Thyroid gland (tissue), 4 donors: Measurements from ENCODE around the gene RAB44. TPM values are rescaled to one million over a fixed set of nuclear protein-coding genes. Genes with fewer than 3 reads are reported as not detected.

Experiments
- DNase-seq, 2 donors: peaks; one replicate each; pipeline ENCODE4 v3.0.0-alpha.2; 2019
- H3K27ac ChIP-seq, 3 donors: fragments of 200-600 bp; sonication (generic); 1 replicate in 2 of 3; 2 replicates in 1 of 3; pipeline ENCODE4 v1.5.1; 2016 to 2019; ENCODE audit warnings: mild to moderate bottlenecking in 1 of 3, moderate library complexity in 1 of 3
- H3K27me3 ChIP-seq: fragments of 200-600 bp; sonication (generic); one replicate; pipeline ENCODE4 v1.5.1; 2019
- H3K36me3 ChIP-seq, 2 donors: fragments of 200-600 bp; sonication (generic); one replicate each; pipeline ENCODE4 v1.5.1; 2016 to 2019
- H3K4me1 ChIP-seq, 2 donors: fragments of 200-600 bp; sonication (generic); one replicate each; pipeline ENCODE4 v1.5.1; 2017 to 2019
- H3K4me3 ChIP-seq, 3 donors: fragments of 200-600 bp; sonication (generic); replicated peaks in 1 of 3; 1 replicate in 2 of 3; 2 replicates in 1 of 3; pipeline ENCODE4 v1.5.1; 2016; ENCODE audit warnings: mild to moderate bottlenecking in 1 of 3
- H3K9me3 ChIP-seq: fragments of 200-600 bp; sonication (generic); one replicate; pipeline ENCODE4 v1.5.1; 2017
- POLR2A ChIP-seq, 2 donors: fragments of 450-650 bp; IDR thresholded peaks; one replicate each; pipeline ENCODE4 v1.6.1; 2017; ENCODE audit warnings: antibody characterized with exemption in 2 of 2, mild to moderate bottlenecking in 2 of 2, moderate library complexity in 1 of 2
- WGBS, 2 donors: methylation state at CpG; one replicate each; pipeline ENCODE4 v1.1.5; 2017; 5-methylcytosine and 5-hydroxymethylcytosine counted together
- intact Hi-C: fragments of 100-400 bp; cut with DNase I; formaldehyde crosslinking; loops from one replicate; pipeline ENCODE4 v1.15.1; 2023
- small RNA-seq: library from RNA; depleted of rRNA; stranded (forward); fragments of <200 nt; gene quantifications from one replicate; pipeline ENCODE3, GENCODE V24; 2016
- total RNA-seq, 4 donors: library from RNA; depleted of rRNA; stranded (reverse); fragments of >200 nt; gene quantifications; one replicate each; pipeline ENCODE4 v1.2.3, GENCODE V29; 2016
- TF ChIP-seq, protein P1 (sequence below), 6 experiments: fragments of 200-600 bp in 3 of 6; fragments of 450-650 bp in 3 of 6; sonication (generic) in 3 of 6; IDR thresholded peaks; one replicate each; pipeline ENCODE4 v1.5.1; 2016 to 2019; ENCODE audit warnings: antibody characterized with exemption in 6 of 6, mild to moderate bottlenecking in 2 of 6, inconsistent platforms in 1 of 6, moderate library complexity in 1 of 6

The RAB44 gene
- total RNA-seq, 4 donors from 2014 or later: 0.11 TPM; not detected in 3

- H3K27me3 ChIP-seq: no peaks in the 10 kb centered on the region
- DNase-seq: no peak
- no peaks in the 10 kb centered on the region for H3K36me3 ChIP-seq
- no peak overlapping the region for H3K4me3 ChIP-seq
- intact Hi-C loops: no loop called here
- TF ChIP-seq POLR2A (IDR thresholded peaks at IDR 0.05): no peak
- TF ChIP-seq, protein P1, sequence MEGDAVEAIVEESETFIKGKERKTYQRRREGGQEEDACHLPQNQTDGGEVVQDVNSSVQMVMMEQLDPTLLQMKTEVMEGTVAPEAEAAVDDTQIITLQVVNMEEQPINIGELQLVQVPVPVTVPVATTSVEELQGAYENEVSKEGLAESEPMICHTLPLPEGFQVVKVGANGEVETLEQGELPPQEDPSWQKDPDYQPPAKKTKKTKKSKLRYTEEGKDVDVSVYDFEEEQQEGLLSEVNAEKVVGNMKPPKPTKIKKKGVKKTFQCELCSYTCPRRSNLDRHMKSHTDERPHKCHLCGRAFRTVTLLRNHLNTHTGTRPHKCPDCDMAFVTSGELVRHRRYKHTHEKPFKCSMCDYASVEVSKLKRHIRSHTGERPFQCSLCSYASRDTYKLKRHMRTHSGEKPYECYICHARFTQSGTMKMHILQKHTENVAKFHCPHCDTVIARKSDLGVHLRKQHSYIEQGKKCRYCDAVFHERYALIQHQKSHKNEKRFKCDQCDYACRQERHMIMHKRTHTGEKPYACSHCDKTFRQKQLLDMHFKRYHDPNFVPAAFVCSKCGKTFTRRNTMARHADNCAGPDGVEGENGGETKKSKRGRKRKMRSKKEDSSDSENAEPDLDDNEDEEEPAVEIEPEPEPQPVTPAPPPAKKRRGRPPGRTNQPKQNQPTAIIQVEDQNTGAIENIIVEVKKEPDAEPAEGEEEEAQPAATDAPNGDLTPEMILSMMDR (IDR thresholded peaks at IDR 0.05): no peak
- no peaks in the 10 kb centered on the region for H3K4me1 ChIP-seq
- no peaks in the 10 kb centered on the region for H3K9me3 ChIP-seq
- WGBS, 2 donors: 80 to 96% methylated on average over 5 to 7 of the region's 8 CpGs
- no peak overlapping the region for H3K27ac ChIP-seq
Observed at GRCh38 chr6:36781669-36782068, 84.0 kb downstream of the RAB44 start.

Small RNA genes within 50 kb of the gene (small RNA-seq; reads per million reads assigned to genes)
- not detected for gene RF00019

Other genes with a start within 250 kb of the RAB44 start
- 10 to 100 TPM; 11.9 to 21.9 (median 14.1) TPM for gene STK38, start 150.3 kb upstream of the RAB44 start, total RNA-seq
- 100 to 1,000 TPM; 120 to 287 (median 144) TPM for gene SRSF3, start 103.5 kb upstream of the RAB44 start, total RNA-seq
- 10 to 100 TPM; 41.0 to 64.5 (median 61.8) TPM for gene CDKN1A, start 19.1 kb upstream of the RAB44 start, total RNA-seq
- 1 to 10 TPM; 1.1 to 4.6 (median 2.9) TPM for gene CPNE5, start 141.6 kb downstream of the RAB44 start, total RNA-seq
- gene PPIL1, start 177.0 kb downstream of the RAB44 start, total RNA-seq: 10 to 100 TPM; 35.3 to 69.4 (median 44.3) TPM
- gene C6orf89, start 188.1 kb downstream of the RAB44 start, total RNA-seq: 10 to 100 TPM; 58.2 to 89.6 (median 68.9) TPM